Endothelial cell of umbilical vein (primary cell): ENCODE results near the gene TMEM171. TPM values are rescaled to one million over a fixed set of nuclear protein-coding genes. Genes with fewer than 3 reads are reported as not detected.

Experiments
- BruUV-seq: library from RNA; stranded (reverse); fragments of 400-500 nt; replicated peaks from 2 replicates; lab custom pipeline; 2021; lab: Mats Ljungman, UMichigan
- CTCF ChIA-PET: fragments of 300-600, 350-600 bp; sonication (Branson Sonifier 250); formaldehyde crosslinking; loops from one replicate; lab custom pipeline; 2021; ENCODE audit warnings: antibody characterized with exemption, inconsistent platforms; lab: Charles Lee
- POLR2A ChIA-PET: fragments of 300-600, 350-600 bp; sonication (Branson Sonifier 250); formaldehyde crosslinking; loops from one replicate; lab custom pipeline; 2021; ENCODE audit warnings: antibody characterized with exemption, inconsistent platforms; lab: Charles Lee
- DNase-seq: peaks from one replicate; pipeline ENCODE4 v3.0.0-alpha.2; 2011; ENCODE audit warnings: low read depth, low spot score
- FAIRE-seq: peaks from 2 replicates; lab custom pipeline; 2011; peaks lifted over from hg19 to GRCh38; lab: Jason Lieb, UNC
- H2AFZ ChIP-seq: 2 replicates; pipeline ENCODE4 v1.6.0; 2012; ENCODE audit warnings: low read depth, low read length, control low read depth, inconsistent platforms
- H3K27ac ChIP-seq: 2 replicates; pipeline ENCODE4 v1.5.1; 2011; ENCODE audit warnings: low read depth, mild to moderate bottlenecking, control low read depth, low read length, moderate library complexity; ENCODE audit not compliant: insufficient read depth
- H3K27me3 ChIP-seq, 2 experiments: 2 replicates each; pipeline versions ENCODE4 v1.6.0 to v1.6.1; 2011; ENCODE audit warnings: low read length in 2 of 2, mixed read lengths in 1 of 2; ENCODE audit not compliant: control insufficient read depth in 2 of 2, insufficient read depth in 2 of 2
- H3K36me3 ChIP-seq, 2 experiments: 2 replicates in 1 of 2; 3 replicates in 1 of 2; pipeline ENCODE4 v1.5.1; 2011; ENCODE audit warnings: low read length in 2 of 2, mild to moderate bottlenecking in 1 of 2, moderate library complexity in 1 of 2; ENCODE audit not compliant: control insufficient read depth in 2 of 2, insufficient read depth in 2 of 2; ENCODE audit errors: extremely low read depth in 1 of 2
- H3K4me1 ChIP-seq: 3 replicates; pipeline ENCODE4 v1.5.1; 2011; ENCODE audit warnings: mild to moderate bottlenecking, low read length; ENCODE audit not compliant: control insufficient read depth, insufficient read depth; ENCODE audit errors: extremely low read depth
- H3K4me2 ChIP-seq: 2 replicates; pipeline ENCODE4 v1.6.1; 2011; ENCODE audit warnings: low read length, control low read depth, mixed read lengths; ENCODE audit not compliant: insufficient read depth
- H3K4me3 ChIP-seq, 3 experiments: fragments of 200-600 bp in 1 of 3; sonication (generic), shearing (Covaris generic) in 1 of 3; replicated peaks in 1 of 3; 2 replicates each; pipeline ENCODE4 v1.5.1; 2011 to 2016; ENCODE audit warnings: control low read depth in 3 of 3, low read length in 3 of 3, mild to moderate bottlenecking in 2 of 3, inconsistent platforms in 1 of 3, low read depth in 1 of 3, moderate library complexity in 1 of 3; ENCODE audit not compliant: insufficient read depth in 1 of 3
- H3K79me2 ChIP-seq: 2 replicates; pipeline ENCODE4 v1.6.0; 2012; ENCODE audit warnings: low read length, inconsistent platforms; ENCODE audit not compliant: control insufficient read depth, insufficient read depth
- H3K9ac ChIP-seq: replicated peaks from 2 replicates; pipeline ENCODE3; 2011; ENCODE audit warnings: low read length, control low read depth; ENCODE audit not compliant: insufficient read depth; ENCODE audit errors: extremely low read depth
- H3K9me1 ChIP-seq: replicated peaks from 3 replicates; pipeline ENCODE4 v1.6.0; 2011; ENCODE audit warnings: mild to moderate bottlenecking, low read length; ENCODE audit not compliant: control insufficient read depth, insufficient read depth; ENCODE audit errors: extremely low read depth
- H3K9me3 ChIP-seq: replicated peaks from 2 replicates; pipeline ENCODE4 v1.5.1; 2012; ENCODE audit warnings: low read length, inconsistent platforms; ENCODE audit not compliant: control insufficient read depth, insufficient read depth
- H4K20me1 ChIP-seq: replicated peaks from 2 replicates; pipeline ENCODE3; 2011; ENCODE audit warnings: mild to moderate bottlenecking, low read length; ENCODE audit not compliant: control insufficient read depth, insufficient read depth; ENCODE audit errors: extremely low read depth
- CTCF ChIP-seq, 2 donors: IDR thresholded peaks; 1 replicate in 1 of 2; 2 replicates in 1 of 2; pipeline ENCODE4 v1.5.1; 2011; ENCODE audit warnings: low read length in 2 of 2, mild to moderate bottlenecking in 2 of 2, moderate library complexity in 2 of 2, control low read depth in 1 of 2, inconsistent platforms in 1 of 2, low read depth in 1 of 2; ENCODE audit not compliant: insufficient read depth in 1 of 2; ENCODE audit errors: extremely low read depth in 1 of 2
- EZH2 ChIP-seq: IDR thresholded peaks from 2 replicates; pipeline ENCODE4 v1.6.1; 2012; ENCODE audit warnings: borderline replicate concordance, low read depth, mild to moderate bottlenecking, moderate library complexity, low read length, inconsistent platforms; ENCODE audit not compliant: severe bottlenecking
- FOS ChIP-seq: IDR thresholded peaks from 2 replicates; pipeline ENCODE4 v1.6.1; 2011; ENCODE audit warnings: mild to moderate bottlenecking, low read length, moderate library complexity, borderline replicate concordance; ENCODE audit not compliant: insufficient read depth
- GATA2 ChIP-seq: IDR thresholded peaks from 2 replicates; pipeline ENCODE4 v1.7.0; 2011; ENCODE audit warnings: low read depth, mild to moderate bottlenecking, moderate library complexity, mixed read lengths, low read length; ENCODE audit not compliant: insufficient read length, insufficient read depth
- JUN ChIP-seq: IDR thresholded peaks from 2 replicates; pipeline ENCODE4 v1.6.1; 2011; ENCODE audit warnings: borderline replicate concordance, low read depth; ENCODE audit not compliant: insufficient read length, insufficient read depth
- POLR2A ChIP-seq: IDR thresholded peaks from 2 replicates; pipeline ENCODE4 v1.6.1; 2012; ENCODE audit warnings: low read depth, mild to moderate bottlenecking, control low read depth, low read length
- dilution Hi-C: fragments of 300-500 bp; cut with MboI; formaldehyde crosslinking; loops from one replicate; pipeline ENCODE4 v1.15.0; 2019; ENCODE audit warnings: low sequenced_read_pairs; ENCODE audit not compliant: extremely low pct_ligation_motif_present
- intact Hi-C: fragments of 100-400 bp; cut with micrococcal nuclease; formaldehyde crosslinking; loops from one replicate; pipeline ENCODE4 v1.10.0; 2022
- polyA plus RNA-seq, 4 experiments: library from polyadenylated mRNA; depleted of rRNA in 3 of 4; stranded (reverse) in 3 of 4; unstranded in 1 of 4; fragments of >200 nt; gene quantifications; 2 replicates each; pipeline versions ENCODE4 v1.2.1 to v1.2.3, GENCODE V29; 2011 to 2012; ENCODE audit warnings: missing spikeins in 1 of 4
- total RNA-seq: library from RNA; stranded (reverse); gene quantifications from 2 replicates; pipeline ENCODE4 v1.2.3, GENCODE V29; 2021
- TF ChIP-seq, protein P1 (sequence below): IDR thresholded peaks from 2 replicates; pipeline ENCODE4 v1.6.1; 2011; ENCODE audit not compliant: insufficient read depth, insufficient read length

The TMEM171 gene
- total and polyA plus RNA-seq, 2 donors (not counting 3 experiments of a cell fraction or from before 2014, with no cell fraction given) = 5.6 to 11.7 TPM

GRCh38 chr5:73081093-73081492 is 39.3 kb upstream of the TMEM171 start:
- Histone ChIP-seq H3K9me3 (no peaks in the 10 kb centered on the region), H2AFZ (no peak overlapping the region), H3K9me1 (no peaks in the 10 kb centered on the region), H3K9ac (no peak overlapping the region), H3K27me3 (no peaks in the 10 kb centered on the region), H3K79me2 (no peaks in the 10 kb centered on the region), H3K4me1 (no peaks in the 10 kb centered on the region), H3K4me3 (no peak overlapping the region), H3K36me3 (peaks cover 0 to 6% of the 10 kb centered on the region in 2 experiments), H4K20me1 (no peaks in the 10 kb centered on the region), H3K4me2 (no peak overlapping the region), H3K27ac (no peak overlapping the region)
- dilution Hi-C loops = no loop called here
- intact Hi-C loops = loop anchor here (5.0 kb wide), 1 partner anchor 159 kb away; no protein-coding TSS in a partner anchor
- DNase-seq = no peak
- TF ChIP-seq, protein P1, sequence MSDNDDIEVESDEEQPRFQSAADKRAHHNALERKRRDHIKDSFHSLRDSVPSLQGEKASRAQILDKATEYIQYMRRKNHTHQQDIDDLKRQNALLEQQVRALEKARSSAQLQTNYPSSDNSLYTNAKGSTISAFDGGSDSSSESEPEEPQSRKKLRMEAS = no peak
- TF ChIP-seq JUN = no peak
- no TSS peak for BruUV-seq
- CTCF ChIA-PET = interaction anchor here (1.2 to 1.7 kb wide), 3 partner anchors 121 to 370 kb away, joined by 3 to 5 read pairs (median 4); no protein-coding TSS in a partner anchor
- FAIRE-seq = no peak
- POLR2A ChIA-PET = no interaction called here

DNA sequence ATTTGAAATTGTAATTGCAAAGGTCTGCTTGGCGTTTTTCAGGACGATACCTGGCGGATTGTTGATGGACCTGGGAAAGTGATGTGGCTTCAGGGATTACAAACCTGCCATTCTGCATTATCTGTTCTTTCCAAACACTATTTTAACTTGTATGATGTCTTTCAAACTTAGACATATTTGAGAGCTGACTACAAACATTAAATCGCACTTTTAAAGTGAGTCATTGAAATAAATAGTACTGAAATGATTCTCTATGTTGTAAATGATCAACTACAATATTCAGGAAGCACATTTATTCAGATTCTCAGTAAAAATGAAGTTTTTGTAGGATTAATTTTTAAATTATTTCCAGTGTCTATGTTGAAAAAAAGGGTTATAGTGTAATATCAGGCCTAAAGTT is 32.3 kb upstream of the TMEM171 start:
- Histone ChIP-seq H3K4me3 (no peak overlapping the region), H3K36me3 (peaks cover 4 to 9% of the 10 kb centered on the region in 2 experiments), H3K79me2 (no peaks in the 10 kb centered on the region), H3K9ac (no peak overlapping the region), H3K9me3 (no peaks in the 10 kb centered on the region), H3K27me3 (no peaks in the 10 kb centered on the region), H3K9me1 (no peaks in the 10 kb centered on the region), H3K4me2 (no peak overlapping the region), H4K20me1 (no peaks in the 10 kb centered on the region), H3K27ac (no peak overlapping the region), H3K4me1 (no peaks in the 10 kb centered on the region), H2AFZ (no peak overlapping the region)
- CTCF ChIA-PET = interaction anchor here (1.0 to 2.5 kb wide), 4 partner anchors 15 to 128 kb away, joined by 3 to 11 read pairs (median 4); no protein-coding TSS in a partner anchor
- no peak for DNase-seq
- dilution Hi-C loops = no loop called here
- intact Hi-C loops = no loop called here
- TF ChIP-seq EZH2 (no peak), POLR2A (no peak), CTCF (IDR thresholded peaks at IDR 0.05; ENCODE audit: extremely low read depth in 1 of 2, insufficient read depth in 1 of 2, low read depth in 1 of 2, low read length in 2 of 2) (no peak), GATA2 (no peak), FOS (no peak), JUN (no peak)
- TF ChIP-seq, protein P1 = no peak
- POLR2A ChIA-PET = no interaction called here
- no peak for FAIRE-seq
- no TSS peak for BruUV-seq
